ENCODE measurements around the gene VTI1A. TPM values are rescaled to one million over a fixed set of nuclear protein-coding genes. Genes with fewer than 3 reads are reported as not detected.

Gene VTI1A
- total RNA-seq, 4 donors from 2014 or later, result 21.5 to 50.6 (median 37.5) TPM

- H3K27me3 ChIP-seq, result no peaks in the 10 kb centered on the region
- TF ChIP-seq CTCF (IDR thresholded peaks at IDR 0.05) (no peak), POLR2A (IDR thresholded peaks at IDR 0.05) (no peak)
- no peak overlapping the region for H3K4me3 ChIP-seq
- intact Hi-C loops (cut with DNase I; ENCODE audit: low total_unique reads), result no loop called here
- H3K36me3 ChIP-seq, result no peaks in the 10 kb centered on the region
- no peak for DNase-seq
- H3K27ac ChIP-seq, result no peak overlapping the region
- no peaks in the 10 kb centered on the region for H3K4me1 ChIP-seq
- H3K9me3 ChIP-seq, result no peaks in the 10 kb centered on the region
These were observed 322.8 kb downstream of the VTI1A start for GRCh38 chr10:112769611-112770370.

GRCh38 chr10:112771733-112772132 is 324.7 kb downstream of the VTI1A start:
- no peak for DNase-seq
- intact Hi-C loops (cut with DNase I; ENCODE audit: low total_unique reads), result no loop called here

GRCh38 chr10:112773783-112774182 is 326.8 kb downstream of the VTI1A start:
- H3K27me3 ChIP-seq, result no peaks in the 10 kb centered on the region
- no peaks in the 10 kb centered on the region for H3K36me3 ChIP-seq
- no peak for DNase-seq
- no peaks in the 10 kb centered on the region for H3K9me3 ChIP-seq
- H3K4me1 ChIP-seq, result no peaks in the 10 kb centered on the region
- H3K27ac ChIP-seq, result no peak overlapping the region
- H3K4me3 ChIP-seq, result no peak overlapping the region
- intact Hi-C loops (cut with DNase I; ENCODE audit: low total_unique reads), result no loop called here
- TF ChIP-seq CTCF (IDR thresholded peaks at IDR 0.05), result no peak
- no peak for TF ChIP-seq POLR2A (IDR thresholded peaks at IDR 0.05)

More at GRCh38 chr10:112771733-112772132, 324.7 kb downstream of the VTI1A start:
- Histone ChIP-seq H3K4me3 (no peak overlapping the region), H3K4me1 (no peaks in the 10 kb centered on the region), H3K36me3 (no peaks in the 10 kb centered on the region), H3K27me3 (no peaks in the 10 kb centered on the region), H3K27ac (no peak overlapping the region), H3K9me3 (no peaks in the 10 kb centered on the region)
- no peak for TF ChIP-seq POLR2A (IDR thresholded peaks at IDR 0.05)
- TF ChIP-seq CTCF (IDR thresholded peaks at IDR 0.05), result no peak

GRCh38 chr10:112774210-112774609 is 327.2 kb downstream of the VTI1A start:
- TF ChIP-seq POLR2A (IDR thresholded peaks at IDR 0.05) (no peak), CTCF (IDR thresholded peaks at IDR 0.05) (no peak)
- no peak for DNase-seq
- Histone ChIP-seq H3K4me1 (no peaks in the 10 kb centered on the region), H3K27me3 (no peaks in the 10 kb centered on the region), H3K27ac (no peak overlapping the region), H3K36me3 (no peaks in the 10 kb centered on the region), H3K4me3 (no peak overlapping the region), H3K9me3 (no peaks in the 10 kb centered on the region)
- intact Hi-C loops (cut with DNase I; ENCODE audit: low total_unique reads), result no loop called here

- Histone ChIP-seq H3K27ac (no peak overlapping the region), H3K4me1 (no peaks in the 10 kb centered on the region), H3K9me3 (no peaks in the 10 kb centered on the region), H3K4me3 (no peak overlapping the region), H3K27me3 (no peaks in the 10 kb centered on the region), H3K36me3 (no peaks in the 10 kb centered on the region)
- intact Hi-C loops (cut with DNase I; ENCODE audit: low total_unique reads), result no loop called here
- no peak for DNase-seq
- TF ChIP-seq CTCF (IDR thresholded peaks at IDR 0.05) (no peak), POLR2A (IDR thresholded peaks at IDR 0.05) (no peak)
These were observed 327.8 kb downstream of the VTI1A start for GRCh38 chr10:112774798-112775197.

All from uterus (tissue), 4 donors.